T-helper 2 cell treated with Interferon-gamma antibody and Interleukin-4, amounts not matched to agents 100 ng/mL and 5 ng/mL, for 36 hours (primary cell): Measurements from ENCODE around the gene TAF11L4. TPM values are rescaled to one million over a fixed set of nuclear protein-coding genes. Genes with fewer than 3 reads are reported as not detected.

Experiments used
- total RNA-seq: library from RNA; stranded (reverse); gene quantifications from 2 replicates; pipeline ENCODE4 v1.2.3, GENCODE V29; 2022

Gene TAF11L4
- total RNA-seq, 1 donor from 2014 or later, result not detected

Other genes with a start within 250 kb of the TAF11L4 start
- not detected in 2 replicates for gene TAF11L2, start 23.6 kb upstream of the TAF11L4 start, total RNA-seq
- not detected in 2 replicates for gene TAF11L3, start 3.4 kb upstream of the TAF11L4 start, total RNA-seq
- gene TAF11L5, start 3.4 kb downstream of the TAF11L4 start, total RNA-seq, result not detected in 2 replicates
- gene TAF11L6, start 6.9 kb downstream of the TAF11L4 start, total RNA-seq, result not detected in 2 replicates
- gene TAF11L7, start 64.0 kb downstream of the TAF11L4 start, total RNA-seq, result not detected in 2 replicates
- not detected in 2 replicates for gene TAF11L8, start 69.2 kb downstream of the TAF11L4 start, total RNA-seq
- gene TAF11L9, start 72.6 kb downstream of the TAF11L4 start, total RNA-seq, result not detected in 2 replicates
- not detected in 2 replicates for gene TAF11L10, start 76.0 kb downstream of the TAF11L4 start, total RNA-seq
- not detected in 2 replicates for gene TAF11L11, start 82.4 kb downstream of the TAF11L4 start, total RNA-seq
- not detected in 2 replicates for gene TAF11L12, start 88.6 kb downstream of the TAF11L4 start, total RNA-seq
- not detected in 2 replicates for gene TAF11L13, start 110.3 kb downstream of the TAF11L4 start, total RNA-seq
- not detected in 2 replicates for gene TAF11L14, start 112.7 kb downstream of the TAF11L4 start, total RNA-seq